Activated B cell treated with CpG ODN at 0.5 μM for 24 hours (primary cell): ENCODE measurements around the gene TAS2R38. TPM values are rescaled to one million over a fixed set of nuclear protein-coding genes. Genes with fewer than 3 reads are reported as not detected.

Source experiments
- ATAC-seq: fragments of 200-7000 bp; cut with Tn5 transposase; one replicate; pipeline ENCODE4 v1.10.0; 2021; ENCODE audit warnings: low read depth, mild to moderate bottlenecking, moderate library complexity
- CTCF ChIA-PET: fragments of 350-600 bp; sonication (Branson Sonifier 250); formaldehyde crosslinking; loops from one replicate; lab custom pipeline; 2021; ENCODE audit warnings: antibody characterized with exemption; lab: Charles Lee
- POLR2A ChIA-PET: fragments of 350-600 bp; sonication (Branson Sonifier 250); formaldehyde crosslinking; loops from one replicate; lab custom pipeline; 2021; ENCODE audit warnings: antibody characterized with exemption; lab: Charles Lee
- DNase-seq: peaks from one replicate; pipeline ENCODE4 v3.0.0; 2022
- H3K27ac Mint-ChIP-seq: one replicate; pipeline ENCODE4 v1.8.0; 2020; ENCODE audit warnings: mixed read lengths
- H3K27me3 Mint-ChIP-seq: one replicate; pipeline ENCODE4 v1.8.0; 2021; ENCODE audit warnings: mixed read lengths
- H3K36me3 Mint-ChIP-seq: one replicate; pipeline ENCODE4 v1.8.0; 2021; ENCODE audit warnings: low read depth, mixed read lengths
- H3K4me1 Mint-ChIP-seq: one replicate; pipeline ENCODE4 v1.8.0; 2021; ENCODE audit warnings: mixed read lengths
- H3K4me3 Mint-ChIP-seq: one replicate; pipeline ENCODE4 v1.8.0; 2020; ENCODE audit warnings: mild to moderate bottlenecking, mixed read lengths
- H3K9me3 Mint-ChIP-seq: one replicate; pipeline ENCODE4 v1.8.0; 2020; ENCODE audit warnings: mixed read lengths
- intact Hi-C: fragments of 100-400 bp; cut with micrococcal nuclease; formaldehyde crosslinking; loops from one replicate; pipeline ENCODE4 v1.15.1; 2024
- total RNA-seq: library from RNA; stranded (reverse); gene quantifications from 2 replicates; pipeline ENCODE4 v1.2.3, GENCODE V29; 2022
- TF ChIP-seq, protein P1 (sequence below): fragments of 200-600 bp; IDR thresholded peaks from one replicate; pipeline ENCODE4 v1.8.0; 2022; ENCODE audit warnings: antibody characterized with exemption, mild to moderate bottlenecking

The TAS2R38 gene
- total RNA-seq, 1 donor from 2014 or later = not detected

DNA sequence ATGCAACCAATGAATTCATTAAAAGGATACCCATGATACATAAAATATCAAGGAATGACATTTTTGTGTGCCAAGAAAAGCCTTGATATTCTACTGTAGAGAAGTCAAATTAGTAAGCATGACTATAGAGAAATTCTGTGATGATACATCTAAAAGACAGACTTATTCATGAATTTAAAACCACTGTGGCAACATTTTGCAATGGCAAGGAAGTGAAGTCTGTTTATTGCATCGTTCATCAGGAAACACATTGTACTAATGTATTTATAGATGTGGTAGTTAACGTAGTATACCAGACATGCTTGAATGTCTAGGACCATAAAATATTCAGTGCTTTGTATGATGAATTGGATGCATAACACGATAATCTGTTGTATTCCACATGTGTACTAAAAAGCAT is 17.5 kb downstream of the TAS2R38 start:
- POLR2A ChIA-PET = no interaction called here
- no peak overlapping the region for H3K27ac Mint-ChIP-seq

DNA sequence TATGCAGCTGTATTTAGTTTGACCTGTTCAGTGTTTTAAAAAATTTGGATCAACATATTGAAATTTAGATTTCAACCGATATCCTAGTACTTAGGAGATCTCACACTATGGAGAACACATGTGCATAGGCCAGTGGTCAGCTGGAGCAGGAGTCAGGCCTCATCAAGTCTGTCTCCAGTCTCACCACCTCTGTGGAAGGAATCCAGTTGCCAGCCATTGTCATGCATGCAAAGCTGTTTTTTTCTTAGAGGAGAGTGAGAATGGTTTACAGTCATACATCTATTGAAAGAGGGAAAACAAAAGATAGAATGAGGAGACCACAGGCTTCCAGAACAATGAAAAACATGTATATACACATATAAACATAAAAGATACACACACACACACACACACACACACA is 19.2 kb downstream of the TAS2R38 start:
- DNase-seq (no peak), ATAC-seq (no peak)
- H3K9me3 Mint-ChIP-seq = no peaks in the 10 kb centered on the region
- TF ChIP-seq, protein P1, sequence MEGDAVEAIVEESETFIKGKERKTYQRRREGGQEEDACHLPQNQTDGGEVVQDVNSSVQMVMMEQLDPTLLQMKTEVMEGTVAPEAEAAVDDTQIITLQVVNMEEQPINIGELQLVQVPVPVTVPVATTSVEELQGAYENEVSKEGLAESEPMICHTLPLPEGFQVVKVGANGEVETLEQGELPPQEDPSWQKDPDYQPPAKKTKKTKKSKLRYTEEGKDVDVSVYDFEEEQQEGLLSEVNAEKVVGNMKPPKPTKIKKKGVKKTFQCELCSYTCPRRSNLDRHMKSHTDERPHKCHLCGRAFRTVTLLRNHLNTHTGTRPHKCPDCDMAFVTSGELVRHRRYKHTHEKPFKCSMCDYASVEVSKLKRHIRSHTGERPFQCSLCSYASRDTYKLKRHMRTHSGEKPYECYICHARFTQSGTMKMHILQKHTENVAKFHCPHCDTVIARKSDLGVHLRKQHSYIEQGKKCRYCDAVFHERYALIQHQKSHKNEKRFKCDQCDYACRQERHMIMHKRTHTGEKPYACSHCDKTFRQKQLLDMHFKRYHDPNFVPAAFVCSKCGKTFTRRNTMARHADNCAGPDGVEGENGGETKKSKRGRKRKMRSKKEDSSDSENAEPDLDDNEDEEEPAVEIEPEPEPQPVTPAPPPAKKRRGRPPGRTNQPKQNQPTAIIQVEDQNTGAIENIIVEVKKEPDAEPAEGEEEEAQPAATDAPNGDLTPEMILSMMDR = no peak
- POLR2A ChIA-PET = interaction anchor here (0.7 kb wide), 1 partner anchor 22 kb away, joined by 8 read pairs; no protein-coding TSS in a partner anchor
- CTCF ChIA-PET = interaction anchor here (0.6 kb wide), 1 partner anchor 42 kb away, joined by 3 read pairs; no protein-coding TSS in a partner anchor
- no peak overlapping the region for H3K27ac Mint-ChIP-seq
- intact Hi-C loops = no loop called here
- H3K36me3 Mint-ChIP-seq = no peaks in the 10 kb centered on the region
- H3K4me3 Mint-ChIP-seq = no peak overlapping the region
- no peaks in the 10 kb centered on the region for H3K27me3 Mint-ChIP-seq
- H3K4me1 Mint-ChIP-seq = peaks cover 6% of the 10 kb centered on the region

More for the DNA sequence above, 17.5 kb downstream of the TAS2R38 start:
- Mint-ChIP-seq H3K4me1 (peaks cover 19% of the 10 kb centered on the region), H3K9me3 (peaks cover 4% of the 10 kb centered on the region), H3K27me3 (no peaks in the 10 kb centered on the region), H3K4me3 (no peak overlapping the region), H3K36me3 (no peaks in the 10 kb centered on the region)
- CTCF ChIA-PET = no interaction called here
- TF ChIP-seq, protein P1 = no peak
- intact Hi-C loops = no loop called here
- no peak for DNase-seq
- no peak for ATAC-seq

DNA sequence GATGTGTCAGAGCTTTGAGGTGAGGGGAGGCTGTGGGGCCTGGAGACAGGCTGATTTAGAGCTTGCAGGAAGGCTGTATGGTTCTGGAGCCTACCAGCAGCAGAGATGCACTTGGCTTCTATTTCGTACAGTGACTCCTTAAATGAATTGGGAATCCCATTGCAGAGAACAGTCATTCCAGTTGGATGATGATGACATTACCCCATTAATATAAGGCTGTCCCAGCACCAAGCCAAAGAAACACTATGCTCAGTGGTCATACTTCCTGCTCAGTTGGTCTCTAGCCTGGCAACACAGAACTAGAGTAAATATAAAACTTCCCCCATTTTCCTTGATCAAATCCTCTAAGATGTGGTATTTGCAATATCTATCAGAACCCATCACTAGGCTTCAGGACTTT is 21.1 kb downstream of the TAS2R38 start:
- ChIA-PET CTCF (interaction anchor here (1.1 kb wide), 1 partner anchor 23 kb away, joined by 3 read pairs; no protein-coding TSS in a partner anchor), POLR2A (no interaction called here)
- DNase-seq = no peak
- Mint-ChIP-seq H3K27me3 (peaks cover 2% of the 10 kb centered on the region), H3K9me3 (no peaks in the 10 kb centered on the region), H3K4me1 (peaks cover 6% of the 10 kb centered on the region), H3K27ac (no peak overlapping the region), H3K4me3 (no peak overlapping the region), H3K36me3 (no peaks in the 10 kb centered on the region)
- TF ChIP-seq, protein P1 = no peak
- no peak for ATAC-seq
- intact Hi-C loops = no loop called here

DNA sequence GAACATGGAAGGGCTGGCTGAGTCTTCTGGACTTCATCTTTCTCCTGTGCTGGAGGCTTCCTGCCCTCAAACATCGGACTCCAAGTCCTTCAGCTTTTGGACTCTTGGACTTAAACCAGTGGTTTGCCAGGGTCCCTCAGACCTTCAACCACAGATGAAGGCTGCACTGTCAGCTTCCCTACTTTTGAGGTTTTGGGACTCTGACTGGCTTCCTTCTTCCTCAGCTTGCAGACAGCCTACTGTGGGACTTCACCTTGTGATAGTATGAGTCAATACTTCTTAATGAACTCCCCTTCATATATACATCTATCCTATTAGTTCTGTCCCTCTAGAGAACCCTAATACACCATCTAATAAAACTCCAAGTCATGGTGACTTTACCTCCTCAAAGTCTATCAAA is 22.8 kb downstream of the TAS2R38 start:
- peaks cover 2% of the 10 kb centered on the region for H3K4me1 Mint-ChIP-seq
- H3K27me3 Mint-ChIP-seq = peaks cover 2% of the 10 kb centered on the region
- ChIA-PET POLR2A (no interaction called here), CTCF (no interaction called here)
- H3K36me3 Mint-ChIP-seq = no peaks in the 10 kb centered on the region
- intact Hi-C loops = no loop called here
- no peak overlapping the region for H3K27ac Mint-ChIP-seq
- H3K9me3 Mint-ChIP-seq = no peaks in the 10 kb centered on the region
- no peak overlapping the region for H3K4me3 Mint-ChIP-seq
- TF ChIP-seq, protein P1 = no peak
- no peak for ATAC-seq
- no peak for DNase-seq

DNA sequence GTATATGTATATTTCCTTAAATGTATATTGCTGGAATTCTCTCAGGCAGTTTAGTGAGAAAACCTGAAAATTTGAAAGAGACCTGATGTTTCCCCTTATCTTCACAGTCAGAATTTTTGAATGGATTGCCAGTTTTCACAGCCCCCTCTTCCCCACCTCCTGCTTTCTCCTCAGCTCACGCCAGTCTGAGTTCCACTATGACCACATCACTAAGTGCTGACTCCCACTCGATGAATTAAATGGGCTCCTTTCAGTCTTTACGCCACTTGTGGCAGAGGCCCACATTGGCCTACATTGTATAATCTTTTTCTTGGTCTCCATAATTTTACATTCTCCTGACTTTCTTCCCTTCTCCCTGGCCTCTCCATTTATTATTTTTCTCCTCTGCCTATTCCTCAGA is 23.7 kb downstream of the TAS2R38 start:
- intact Hi-C loops = no loop called here
- Mint-ChIP-seq H3K4me1 (peaks cover 5% of the 10 kb centered on the region), H3K27me3 (peaks cover 2% of the 10 kb centered on the region), H3K4me3 (no peak overlapping the region), H3K36me3 (no peaks in the 10 kb centered on the region), H3K9me3 (no peaks in the 10 kb centered on the region), H3K27ac (no peak overlapping the region)
- ATAC-seq = no peak
- ChIA-PET POLR2A (no interaction called here), CTCF (no interaction called here)
- no peak for DNase-seq
- TF ChIP-seq, protein P1 = no peak
